22Rv1 (cell line): ENCODE measurements around the gene FAM163B.

Experiments used
- H3K27ac ChIP-seq: fragments of 450-650 bp; 2 replicates; pipeline ENCODE4 v1.5.1; 2017
- CTCF ChIP-seq: fragments of 450-650 bp; IDR thresholded peaks from 2 replicates; pipeline ENCODE4 v1.5.1; 2017; ENCODE audit warnings: mild to moderate bottlenecking
- ZFX ChIP-seq: fragments of 450-650 bp; IDR thresholded peaks from 2 replicates; pipeline ENCODE4 v1.6.1; 2017; ENCODE audit warnings: antibody characterized with exemption, borderline replicate concordance

FAM163B gene

DNA sequence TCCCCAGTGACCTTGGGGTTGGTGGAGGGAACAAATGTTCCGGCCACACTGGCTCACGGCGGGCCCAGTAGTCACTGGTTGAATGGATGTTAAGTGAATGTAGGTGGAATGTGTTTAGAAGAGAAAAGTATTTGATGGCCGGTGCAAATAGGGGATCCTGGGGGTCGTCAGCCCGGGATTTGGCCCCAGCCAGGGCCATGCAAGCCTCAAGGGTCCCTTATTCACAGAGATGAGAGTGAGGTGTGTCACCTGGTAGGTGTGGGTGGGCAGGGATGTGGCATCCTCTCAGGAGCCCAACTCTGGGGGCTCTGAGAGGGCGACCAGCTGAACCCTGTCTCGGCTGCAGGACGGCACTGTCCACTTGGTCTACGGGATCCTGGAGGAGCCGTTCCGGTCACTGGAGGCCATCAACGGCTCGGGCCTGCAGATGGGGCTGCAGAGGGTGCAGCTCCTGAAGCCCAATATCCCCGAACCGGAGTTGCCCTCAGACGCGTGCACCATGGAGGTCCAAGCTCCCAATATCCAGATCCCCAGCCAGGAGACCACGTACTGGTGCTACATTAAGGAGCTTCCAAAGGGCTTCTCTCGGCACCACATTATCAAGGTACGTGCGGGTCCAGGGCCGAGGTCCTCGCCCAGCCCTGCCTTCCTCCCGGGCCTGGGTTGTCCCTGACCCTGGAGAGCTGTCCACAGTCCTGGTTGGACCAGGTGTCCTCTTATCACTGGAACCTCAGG, 32.8 kb upstream of the FAM163B start:
- no peak for TF ChIP-seq CTCF

DNA sequence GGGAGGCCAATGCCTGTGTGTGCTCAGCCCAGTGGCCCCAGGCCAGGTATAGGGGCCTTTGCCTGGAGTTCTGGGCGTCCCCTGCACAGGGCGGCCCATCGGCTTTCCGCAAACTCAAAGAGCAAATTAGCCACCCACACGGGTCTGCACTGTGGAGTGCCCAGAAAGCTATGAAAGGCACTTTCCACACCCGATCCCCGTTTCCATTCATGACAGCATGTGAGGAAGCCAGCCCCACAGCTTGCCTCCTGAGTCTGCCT, 32.1 kb upstream of the FAM163B start:
- TF ChIP-seq CTCF (no peak), ZFX (no peak)
- H3K27ac ChIP-seq, result no peak overlapping the region

More for the DNA sequence above, 32.8 kb upstream of the FAM163B start:
- H3K27ac ChIP-seq, result no peak overlapping the region

DNA sequence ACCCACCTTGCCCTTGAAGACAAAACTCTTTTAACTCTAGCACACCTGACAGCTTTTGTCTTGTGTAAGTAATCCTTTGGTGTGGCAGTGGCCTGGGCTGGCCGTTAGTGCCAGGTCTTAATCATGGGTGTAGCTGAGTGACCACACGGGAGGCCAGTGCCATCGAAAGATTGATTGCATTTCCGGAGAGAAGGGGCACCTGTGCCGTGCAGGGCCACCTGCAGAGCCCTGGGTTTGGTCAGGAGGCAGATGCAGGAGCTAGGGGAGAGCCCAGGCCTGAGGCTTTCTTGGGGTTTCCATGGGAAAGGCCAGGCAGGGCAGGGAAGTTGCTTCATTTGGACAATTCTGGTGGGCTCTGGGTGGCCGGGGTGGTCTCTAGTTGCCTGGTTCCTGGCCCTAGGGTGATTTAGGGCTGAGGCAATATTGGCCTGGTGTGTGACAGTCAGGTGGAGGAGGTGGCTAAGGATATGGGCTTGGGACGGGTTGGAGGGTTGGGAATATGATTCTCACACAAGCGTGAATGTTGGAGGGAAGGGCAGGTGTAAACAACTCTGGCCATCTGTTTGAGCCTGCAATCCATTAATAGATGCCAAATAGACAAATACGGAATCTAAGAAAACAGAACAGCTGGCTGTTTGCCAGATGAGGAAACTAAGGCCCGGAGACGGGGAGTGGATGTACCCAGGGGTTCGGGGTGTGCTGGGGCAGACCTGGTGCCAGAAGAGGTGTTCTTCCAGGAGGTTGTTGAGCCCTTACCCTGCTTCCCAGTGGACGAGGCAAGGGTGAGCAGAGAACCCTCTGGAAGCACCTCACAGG, 31.6 kb upstream of the FAM163B start:
- no peak overlapping the region for H3K27ac ChIP-seq
- TF ChIP-seq ZFX, result no peak
- no peak for TF ChIP-seq CTCF

DNA sequence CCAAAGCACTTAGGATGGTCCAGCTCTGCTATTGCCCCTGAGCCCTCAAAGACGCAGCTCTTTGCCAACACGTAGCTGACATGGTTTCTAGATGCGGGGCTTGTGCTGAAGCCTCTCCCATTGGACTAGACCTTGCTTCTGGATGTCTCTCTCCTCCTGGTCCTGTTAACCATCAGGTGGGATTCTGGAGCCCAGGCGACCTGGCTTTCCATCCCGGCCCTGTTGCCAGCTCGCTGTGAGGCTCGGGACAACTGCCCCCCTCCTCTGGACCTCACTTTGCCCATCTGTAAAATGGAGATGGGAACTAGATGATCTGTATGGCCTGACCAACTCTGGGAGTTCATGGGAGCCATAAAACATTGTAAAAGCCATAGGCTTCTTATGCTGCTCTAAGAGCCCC, 31.0 kb upstream of the FAM163B start:
- TF ChIP-seq ZFX, result no peak
- TF ChIP-seq CTCF, result no peak
- H3K27ac ChIP-seq, result no peak overlapping the region

DNA sequence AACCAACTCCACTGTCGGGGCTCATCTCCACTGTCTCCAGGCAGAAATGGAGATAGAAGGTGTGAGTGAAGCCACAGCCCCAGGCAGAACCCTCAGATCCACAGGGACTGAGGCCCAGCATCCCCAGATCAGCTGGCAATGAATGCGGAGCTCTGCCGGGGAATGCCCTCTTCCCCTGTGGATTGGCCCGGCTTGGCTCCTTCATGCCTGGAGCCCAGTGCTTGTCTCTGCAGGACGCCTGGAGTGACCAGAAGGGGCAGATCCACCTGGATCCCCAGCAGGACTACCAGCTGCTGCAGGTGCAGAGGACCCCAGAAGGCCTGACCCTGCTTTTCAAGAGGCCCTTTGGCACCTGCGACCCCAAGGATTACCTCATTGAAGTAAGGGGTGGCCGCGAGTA, 30.4 kb upstream of the FAM163B start:
- TF ChIP-seq CTCF, result no peak
- TF ChIP-seq ZFX, result no peak

DNA sequence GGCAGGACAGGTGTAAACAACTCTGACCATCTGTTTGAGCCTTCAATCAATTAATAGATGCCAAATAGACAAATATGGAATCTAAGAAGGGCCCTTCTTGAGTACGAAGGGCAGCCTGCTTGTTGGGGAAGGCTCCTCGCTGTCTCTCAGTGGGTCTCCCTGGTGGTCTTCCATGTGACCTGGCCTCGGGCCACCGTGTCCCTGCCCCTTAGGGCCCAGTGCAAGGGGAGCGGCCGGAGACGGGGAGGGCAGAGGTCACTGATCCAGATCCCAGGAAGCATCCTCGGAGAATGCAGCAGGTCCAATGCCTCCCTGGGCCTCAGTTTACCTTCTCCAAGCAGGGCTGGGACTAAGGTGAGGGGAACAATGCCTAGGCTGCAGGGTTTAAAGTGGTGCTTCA, 29.5 kb upstream of the FAM163B start:
- TF ChIP-seq ZFX, result no peak
- TF ChIP-seq CTCF, result no peak

More for the DNA sequence above, 30.4 kb upstream of the FAM163B start:
- H3K27ac ChIP-seq, result no peak overlapping the region

DNA sequence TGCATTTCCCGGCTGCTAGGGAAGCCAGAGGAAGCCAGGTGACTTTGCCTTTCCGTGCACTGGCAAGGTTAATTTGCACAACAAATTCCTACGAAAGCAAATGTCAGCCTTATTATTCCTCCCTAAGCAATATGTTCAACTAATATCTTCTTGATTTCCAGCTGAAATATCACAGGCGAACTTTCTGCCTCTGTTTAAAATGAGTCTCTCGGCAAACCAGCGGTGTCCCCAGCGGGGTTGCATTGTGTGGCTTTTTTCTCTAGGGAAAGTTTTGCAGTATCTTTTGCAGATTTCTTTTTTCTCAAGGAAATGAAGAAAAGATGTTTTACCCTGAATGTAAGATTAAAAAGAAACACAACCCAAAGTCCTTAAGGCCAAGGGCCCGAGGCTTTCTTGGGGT, 28.9 kb upstream of the FAM163B start:
- TF ChIP-seq CTCF (no peak), ZFX (no peak)
- H3K27ac ChIP-seq, result no peak overlapping the region

More for the DNA sequence above, 29.5 kb upstream of the FAM163B start:
- no peak overlapping the region for H3K27ac ChIP-seq
